B cell (primary cell): ENCODE results near the gene ADAMTS16. TPM values are rescaled to one million over a fixed set of nuclear protein-coding genes. Genes with fewer than 3 reads are reported as not detected.

Experiments
- ATAC-seq: fragments of 200-7000 bp; cut with Tn5 transposase; one replicate; pipeline ENCODE4 v1.10.0; 2021; ENCODE audit warnings: low read depth, mild to moderate bottlenecking, moderate number of reproducible peaks, moderate library complexity
- CTCF ChIA-PET: fragments of 350-600 bp; sonication (Branson Sonifier 250); formaldehyde crosslinking; loops from one replicate; lab custom pipeline; 2021; ENCODE audit warnings: antibody characterized with exemption, inconsistent platforms; lab: Charles Lee
- POLR2A ChIA-PET: fragments of 350-600 bp; sonication (Branson Sonifier 250); formaldehyde crosslinking; loops from one replicate; lab custom pipeline; 2021; ENCODE audit warnings: antibody characterized with exemption; lab: Charles Lee
- DNase-seq: peaks from one replicate; pipeline ENCODE4 v3.0.0; 2013
- H2AFZ ChIP-seq: 2 replicates; pipeline ENCODE4 v1.6.1; 2012; ENCODE audit warnings: mild to moderate bottlenecking, low read depth, low read length; ENCODE audit not compliant: insufficient read depth, poor library complexity, severe bottlenecking
- H3K27ac ChIP-seq, 2 donors: 1 replicate in 1 of 2; 2 replicates in 1 of 2; pipeline ENCODE4 v1.5.1; 2012 to 2013; ENCODE audit warnings: low read length in 2 of 2, mild to moderate bottlenecking in 2 of 2, moderate library complexity in 1 of 2
- H3K27me3 ChIP-seq, 4 experiments: fragments of 200-600 bp in 1 of 4; sonication (generic) in 1 of 4; replicated peaks in 1 of 4; 1 replicate in 2 of 4; 2 replicates in 2 of 4; pipeline versions ENCODE4 v1.6.1 to v1.7.0; 2013 to 2016; ENCODE audit warnings: low read length in 3 of 4, mild to moderate bottlenecking in 2 of 4, mixed read lengths in 1 of 4, moderate library complexity in 1 of 4; ENCODE audit not compliant: insufficient read depth in 4 of 4, control insufficient read depth in 3 of 4; ENCODE audit errors: control extremely low read depth in 1 of 4
- H3K36me3 ChIP-seq, 2 experiments: replicated peaks in 1 of 2; 1 replicate in 1 of 2; 2 replicates in 1 of 2; pipeline versions ENCODE4 v1.6.1 to v1.7.1; 2013; ENCODE audit warnings: low read length in 1 of 2; ENCODE audit not compliant: insufficient read depth in 2 of 2, control insufficient read depth in 1 of 2; ENCODE audit errors: control extremely low read depth in 1 of 2, extremely low read depth in 1 of 2
- H3K4me1 ChIP-seq, 2 donors: fragments of 200-600 bp in 1 of 2; sonication (generic) in 1 of 2; 1 replicate in 1 of 2; 2 replicates in 1 of 2; pipeline versions ENCODE4 v1.5.1 to v1.6.1; 2013 to 2017; ENCODE audit warnings: low read length in 2 of 2; ENCODE audit not compliant: control insufficient read depth in 2 of 2, insufficient read depth in 2 of 2
- H3K4me2 ChIP-seq: replicated peaks from 2 replicates; pipeline ENCODE3; 2012; ENCODE audit warnings: mild to moderate bottlenecking, low read depth, low read length; ENCODE audit not compliant: poor library complexity, severe bottlenecking
- H3K4me3 ChIP-seq, 5 experiments: fragments of 200-600 bp in 1 of 5; sonication (generic) in 1 of 5; 1 replicate in 3 of 5; 2 replicates in 2 of 5; pipeline versions ENCODE4 v1.5.1 to v1.7.0; 2011 to 2016; ENCODE audit warnings: low read length in 4 of 5, mild to moderate bottlenecking in 4 of 5, low read depth in 2 of 5, control low read depth in 1 of 5, moderate library complexity in 1 of 5; ENCODE audit not compliant: insufficient read depth in 1 of 5; ENCODE audit errors: control extremely low read depth in 1 of 5, extremely low read depth in 1 of 5
- H3K79me2 ChIP-seq: fragments of 200-600 bp; sonication (generic); one replicate; pipeline ENCODE4 v1.6.0; 2016; ENCODE audit warnings: low read length; ENCODE audit not compliant: control insufficient read depth, insufficient read depth
- H3K9ac ChIP-seq: fragments of 200-600 bp; sonication (generic); 2 replicates; pipeline ENCODE4 v1.6.1; 2017; ENCODE audit warnings: mild to moderate bottlenecking, low read length, moderate library complexity
- H3K9me3 ChIP-seq, 3 donors: one replicate each; pipeline versions ENCODE4 v1.6.1 to v1.7.1; 2013; ENCODE audit warnings: low read length in 2 of 3; ENCODE audit not compliant: control insufficient read depth in 2 of 3, insufficient read depth in 1 of 3; ENCODE audit errors: control extremely low read depth in 1 of 3
- H4K20me1 ChIP-seq: 2 replicates; pipeline ENCODE4 v1.6.0; 2012; ENCODE audit warnings: mild to moderate bottlenecking, low read length; ENCODE audit not compliant: insufficient read depth, control insufficient read depth, poor library complexity, severe bottlenecking
- H3K27ac Mint-ChIP-seq: one replicate; pipeline ENCODE4 v1.8.0; 2021; ENCODE audit warnings: mixed read lengths
- H3K27me3 Mint-ChIP-seq: one replicate; pipeline ENCODE4 v1.8.0; 2021; ENCODE audit warnings: mixed read lengths
- H3K4me1 Mint-ChIP-seq: one replicate; pipeline ENCODE4 v1.8.0; 2021; ENCODE audit warnings: mixed read lengths
- H3K4me3 Mint-ChIP-seq: one replicate; pipeline ENCODE4 v1.8.0; 2021; ENCODE audit warnings: mixed read lengths
- H3K9me3 Mint-ChIP-seq: one replicate; pipeline ENCODE4 v1.8.0; 2022; ENCODE audit warnings: mixed read lengths; ENCODE audit not compliant: insufficient read depth
- EZH2 ChIP-seq: IDR thresholded peaks from 2 replicates; pipeline ENCODE4 v1.6.1; 2012; ENCODE audit warnings: borderline replicate concordance, low read depth, mild to moderate bottlenecking, moderate library complexity, low read length; ENCODE audit not compliant: insufficient read depth, poor library complexity, severe bottlenecking
- WGBS: methylation state at CpG from one replicate; pipeline ENCODE4 v1.1.5; 2013; ENCODE audit warnings: missing lambda C conversion rate; ENCODE audit not compliant: insufficient coverage; 5-methylcytosine and 5-hydroxymethylcytosine counted together
- intact Hi-C: fragments of 100-400 bp; cut with micrococcal nuclease; formaldehyde crosslinking; loops from one replicate; pipeline ENCODE4 v1.10.0; 2022
- polyA plus RNA-seq: library from polyadenylated mRNA; depleted of rRNA; stranded (reverse); fragments of >200 nt; gene quantifications from 2 replicates; pipeline ENCODE4 v1.2.3, GENCODE V29; 2012
- total RNA-seq, 2 donors: library from RNA; stranded (reverse); fragments of 120-200 nt in 1 of 2; gene quantifications; 1 replicate in 1 of 2; 2 replicates in 1 of 2; pipeline versions ENCODE4 v1.2.3 to v1.2.4, GENCODE V29; 2013 to 2022
- TF ChIP-seq, protein P1 (sequence below): fragments of 200-600 bp; IDR thresholded peaks from one replicate; pipeline ENCODE4 v1.8.0; 2022; ENCODE audit warnings: antibody characterized with exemption, mild to moderate bottlenecking

The ADAMTS16 gene
- total and polyA plus RNA-seq, 2 donors (not counting 1 experiment from before 2014, with no cell fraction given): not detected

- intact Hi-C loops: no loop called here
- H3K27ac Mint-ChIP-seq: no peak overlapping the region
- DNase-seq: no peak
These were observed 94.8 kb downstream of the ADAMTS16 start for GRCh38 chr5:5234912-5235311.

GRCh38 chr5:5235685-5236084 lies 95.6 kb downstream of the ADAMTS16 start:
- ATAC-seq: no peak
- no peaks in the 10 kb centered on the region for H3K27me3 ChIP-seq

More at GRCh38 chr5:5234912-5235311, 94.8 kb downstream of the ADAMTS16 start:
- H3K4me1 Mint-ChIP-seq: no peaks in the 10 kb centered on the region
- no peak for TF ChIP-seq EZH2
- TF ChIP-seq, protein P1, sequence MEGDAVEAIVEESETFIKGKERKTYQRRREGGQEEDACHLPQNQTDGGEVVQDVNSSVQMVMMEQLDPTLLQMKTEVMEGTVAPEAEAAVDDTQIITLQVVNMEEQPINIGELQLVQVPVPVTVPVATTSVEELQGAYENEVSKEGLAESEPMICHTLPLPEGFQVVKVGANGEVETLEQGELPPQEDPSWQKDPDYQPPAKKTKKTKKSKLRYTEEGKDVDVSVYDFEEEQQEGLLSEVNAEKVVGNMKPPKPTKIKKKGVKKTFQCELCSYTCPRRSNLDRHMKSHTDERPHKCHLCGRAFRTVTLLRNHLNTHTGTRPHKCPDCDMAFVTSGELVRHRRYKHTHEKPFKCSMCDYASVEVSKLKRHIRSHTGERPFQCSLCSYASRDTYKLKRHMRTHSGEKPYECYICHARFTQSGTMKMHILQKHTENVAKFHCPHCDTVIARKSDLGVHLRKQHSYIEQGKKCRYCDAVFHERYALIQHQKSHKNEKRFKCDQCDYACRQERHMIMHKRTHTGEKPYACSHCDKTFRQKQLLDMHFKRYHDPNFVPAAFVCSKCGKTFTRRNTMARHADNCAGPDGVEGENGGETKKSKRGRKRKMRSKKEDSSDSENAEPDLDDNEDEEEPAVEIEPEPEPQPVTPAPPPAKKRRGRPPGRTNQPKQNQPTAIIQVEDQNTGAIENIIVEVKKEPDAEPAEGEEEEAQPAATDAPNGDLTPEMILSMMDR: no peak
- H2AFZ ChIP-seq: no peak overlapping the region
- no peaks in the 10 kb centered on the region for H3K36me3 ChIP-seq
- POLR2A ChIA-PET: no interaction called here
- no peak overlapping the region for H3K9ac ChIP-seq
- H3K79me2 ChIP-seq: no peaks in the 10 kb centered on the region
- H3K27me3 Mint-ChIP-seq: no peaks in the 10 kb centered on the region
- H3K27ac ChIP-seq: no peak overlapping the region
- 90% methylated on average over 5 of the region's 11 CpGs for WGBS
- peaks cover 0 to 2% (median 0%) of the 10 kb centered on the region in 3 donors for H3K9me3 ChIP-seq
- no peaks in the 10 kb centered on the region for H3K9me3 Mint-ChIP-seq
- no peak overlapping the region for H3K4me2 ChIP-seq
- no peaks in the 10 kb centered on the region for H3K27me3 ChIP-seq
- no peak for ATAC-seq
- H3K4me1 ChIP-seq: no peaks in the 10 kb centered on the region
- no peaks in the 10 kb centered on the region for H4K20me1 ChIP-seq
- CTCF ChIA-PET: no interaction called here
- H3K4me3 ChIP-seq: no peak overlapping the region
- H3K4me3 Mint-ChIP-seq: no peak overlapping the region

More at GRCh38 chr5:5235685-5236084, 95.6 kb downstream of the ADAMTS16 start:
- Histone ChIP-seq H3K27ac (no peak overlapping the region), H3K4me3 (no peak overlapping the region), H3K9ac (no peak overlapping the region), H3K79me2 (no peaks in the 10 kb centered on the region), H2AFZ (no peak overlapping the region), H3K9me3 (peaks cover 0 to 3% (median 2%) of the 10 kb centered on the region in 3 donors), H3K4me2 (no peak overlapping the region), H3K4me1 (no peaks in the 10 kb centered on the region), H3K36me3 (no peaks in the 10 kb centered on the region), H4K20me1 (no peaks in the 10 kb centered on the region)
- Mint-ChIP-seq H3K27ac (no peak overlapping the region), H3K9me3 (no peaks in the 10 kb centered on the region), H3K27me3 (no peaks in the 10 kb centered on the region), H3K4me3 (no peak overlapping the region), H3K4me1 (no peaks in the 10 kb centered on the region)
- TF ChIP-seq, protein P1: no peak
- TF ChIP-seq EZH2: no peak
- no CpG with 5 or more reads among the region's 4 CpGs for WGBS
- ChIA-PET POLR2A (no interaction called here), CTCF (no interaction called here)
- intact Hi-C loops: no loop called here
- DNase-seq: no peak
